ENCODE measurements around the gene APLP2.

DNA sequence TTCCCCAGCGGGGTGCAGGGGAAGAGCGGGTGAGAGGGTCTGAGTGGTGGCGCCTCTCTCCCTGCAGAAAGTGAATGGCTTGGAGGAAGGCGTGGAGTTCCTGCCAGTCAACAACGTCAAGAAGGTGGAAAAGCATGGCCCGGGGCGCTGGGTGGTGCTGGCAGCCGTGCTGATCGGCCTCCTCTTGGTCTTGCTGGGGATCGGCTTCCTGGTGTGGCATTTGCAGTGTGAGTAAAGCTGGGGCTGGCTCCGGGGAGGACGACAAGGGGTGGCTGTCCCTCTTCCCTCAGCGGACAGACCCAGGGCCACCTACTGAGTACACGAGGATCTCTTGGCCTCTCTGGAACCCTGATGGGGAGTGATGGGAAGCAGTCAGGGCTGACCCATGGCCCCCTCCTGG is 118.4 kb downstream of the APLP2 start:
- TF ChIP-seq, protein P1, sequence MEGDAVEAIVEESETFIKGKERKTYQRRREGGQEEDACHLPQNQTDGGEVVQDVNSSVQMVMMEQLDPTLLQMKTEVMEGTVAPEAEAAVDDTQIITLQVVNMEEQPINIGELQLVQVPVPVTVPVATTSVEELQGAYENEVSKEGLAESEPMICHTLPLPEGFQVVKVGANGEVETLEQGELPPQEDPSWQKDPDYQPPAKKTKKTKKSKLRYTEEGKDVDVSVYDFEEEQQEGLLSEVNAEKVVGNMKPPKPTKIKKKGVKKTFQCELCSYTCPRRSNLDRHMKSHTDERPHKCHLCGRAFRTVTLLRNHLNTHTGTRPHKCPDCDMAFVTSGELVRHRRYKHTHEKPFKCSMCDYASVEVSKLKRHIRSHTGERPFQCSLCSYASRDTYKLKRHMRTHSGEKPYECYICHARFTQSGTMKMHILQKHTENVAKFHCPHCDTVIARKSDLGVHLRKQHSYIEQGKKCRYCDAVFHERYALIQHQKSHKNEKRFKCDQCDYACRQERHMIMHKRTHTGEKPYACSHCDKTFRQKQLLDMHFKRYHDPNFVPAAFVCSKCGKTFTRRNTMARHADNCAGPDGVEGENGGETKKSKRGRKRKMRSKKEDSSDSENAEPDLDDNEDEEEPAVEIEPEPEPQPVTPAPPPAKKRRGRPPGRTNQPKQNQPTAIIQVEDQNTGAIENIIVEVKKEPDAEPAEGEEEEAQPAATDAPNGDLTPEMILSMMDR (IDR thresholded peaks at IDR 0.05; ENCODE audit: low read depth, low read length) = no peak
- no peak for TF ChIP-seq POLR2A (IDR thresholded peaks at IDR 0.05; ENCODE audit: extremely low read depth, insufficient read length)
- TF ChIP-seq, protein P2, sequence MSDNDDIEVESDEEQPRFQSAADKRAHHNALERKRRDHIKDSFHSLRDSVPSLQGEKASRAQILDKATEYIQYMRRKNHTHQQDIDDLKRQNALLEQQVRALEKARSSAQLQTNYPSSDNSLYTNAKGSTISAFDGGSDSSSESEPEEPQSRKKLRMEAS (IDR thresholded peaks at IDR 0.05; ENCODE audit: low read depth, low read length) = no peak
